ENCODE data around the gene CD7.

DNA sequence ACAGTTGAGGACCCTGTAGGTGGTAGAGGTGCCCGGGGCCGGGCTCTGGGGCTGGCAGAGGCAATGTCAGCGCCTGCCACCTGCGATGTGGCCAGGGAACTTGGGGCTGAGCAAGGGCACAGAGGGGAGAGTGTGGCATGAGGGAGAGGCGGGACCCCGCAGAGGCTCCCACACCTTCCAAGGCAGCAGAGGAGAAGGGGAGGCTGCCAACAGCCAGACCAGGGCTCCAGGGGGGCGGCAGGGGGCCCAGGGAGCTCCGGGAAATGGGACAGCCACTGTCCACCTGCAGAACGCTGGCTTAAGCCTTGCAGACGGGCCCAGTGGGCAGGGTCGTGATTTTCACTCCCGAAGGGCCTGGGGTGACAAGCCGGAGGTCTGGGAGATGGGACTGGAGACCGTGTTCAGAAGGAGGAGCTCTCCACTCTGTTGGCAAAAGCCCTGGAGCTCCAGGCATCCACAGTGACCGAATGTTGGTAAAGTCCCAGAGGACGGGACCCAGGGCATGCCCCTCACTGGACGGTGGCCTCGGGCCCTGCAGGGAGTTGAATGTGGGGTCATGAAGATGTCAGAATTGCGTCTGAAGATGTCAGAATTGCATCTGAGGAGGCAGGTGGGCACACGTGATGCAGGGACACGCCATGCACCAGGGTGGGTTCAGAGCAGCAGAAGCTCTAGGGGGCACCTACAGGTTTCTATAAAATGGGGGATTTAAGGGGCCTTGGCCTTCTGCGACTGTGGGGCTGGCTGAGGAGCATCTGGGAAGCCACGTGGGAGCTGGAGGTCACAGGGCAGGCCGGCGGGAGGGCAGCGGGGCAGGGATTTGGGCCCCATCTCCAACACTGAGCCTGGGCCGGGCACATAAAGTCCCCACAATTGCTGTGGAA lies 18.6 kb downstream of the CD7 start:
- TF ChIP-seq, protein P1, sequence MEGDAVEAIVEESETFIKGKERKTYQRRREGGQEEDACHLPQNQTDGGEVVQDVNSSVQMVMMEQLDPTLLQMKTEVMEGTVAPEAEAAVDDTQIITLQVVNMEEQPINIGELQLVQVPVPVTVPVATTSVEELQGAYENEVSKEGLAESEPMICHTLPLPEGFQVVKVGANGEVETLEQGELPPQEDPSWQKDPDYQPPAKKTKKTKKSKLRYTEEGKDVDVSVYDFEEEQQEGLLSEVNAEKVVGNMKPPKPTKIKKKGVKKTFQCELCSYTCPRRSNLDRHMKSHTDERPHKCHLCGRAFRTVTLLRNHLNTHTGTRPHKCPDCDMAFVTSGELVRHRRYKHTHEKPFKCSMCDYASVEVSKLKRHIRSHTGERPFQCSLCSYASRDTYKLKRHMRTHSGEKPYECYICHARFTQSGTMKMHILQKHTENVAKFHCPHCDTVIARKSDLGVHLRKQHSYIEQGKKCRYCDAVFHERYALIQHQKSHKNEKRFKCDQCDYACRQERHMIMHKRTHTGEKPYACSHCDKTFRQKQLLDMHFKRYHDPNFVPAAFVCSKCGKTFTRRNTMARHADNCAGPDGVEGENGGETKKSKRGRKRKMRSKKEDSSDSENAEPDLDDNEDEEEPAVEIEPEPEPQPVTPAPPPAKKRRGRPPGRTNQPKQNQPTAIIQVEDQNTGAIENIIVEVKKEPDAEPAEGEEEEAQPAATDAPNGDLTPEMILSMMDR (IDR thresholded peaks at IDR 0.05), result no peak
- peak in 1 of 2 donors; percentile 4 for TF ChIP-seq POLR2A (IDR thresholded peaks at IDR 0.05)
